GM20000 (cell line): Measurements from ENCODE around the gene VSIG4.
"Not testable (repeated sequence)": the region's sequence is repeated elsewhere in the genome, so short reads cannot be mapped to it uniquely, and the experiment has no call there.

Source experiments
- DNase-seq: peaks from one replicate; pipeline ENCODE4 v3.0.0; 2012; ENCODE audit warnings: low spot score
- CTCF ChIP-seq: IDR thresholded peaks from 2 replicates; pipeline ENCODE4 v1.5.1; 2012; ENCODE audit warnings: mild to moderate bottlenecking, control low read depth; ENCODE audit errors: extremely low read depth, missing control alignments

Gene VSIG4

GRCh38 chrX:65990702-65991101, 49.2 kb downstream of the VSIG4 start:
- DNase-seq: no peak

GRCh38 chrX:65987811-65988210, 52.1 kb downstream of the VSIG4 start:
- DNase-seq: no peak

More at GRCh38 chrX:65990702-65991101, 49.2 kb downstream of the VSIG4 start:
- no peak for TF ChIP-seq CTCF

GRCh38 chrX:65985922-65986588, 53.8 kb downstream of the VSIG4 start:
- no peak for TF ChIP-seq CTCF
- DNase-seq: peak; percentile 38

More at GRCh38 chrX:65987811-65988210, 52.1 kb downstream of the VSIG4 start:
- TF ChIP-seq CTCF: no peak

- DNase-seq: no peak
- TF ChIP-seq CTCF: no peak
These were observed 54.7 kb downstream of the VSIG4 start for GRCh38 chrX:65985211-65985610.

GRCh38 chrX:65977161-65977560, 62.7 kb downstream of the VSIG4 start:
- DNase-seq: not testable (repeated sequence)

- DNase-seq: no peak
- no peak for TF ChIP-seq CTCF
These were observed 63.7 kb downstream of the VSIG4 start for GRCh38 chrX:65976161-65976560.

GRCh38 chrX:65975161-65975751, 64.6 kb downstream of the VSIG4 start:
- not testable (repeated sequence) for DNase-seq
